DMS114 treated with DMSO at 0.1 percent for 48 hours (cell line): ENCODE measurements around the gene ZW10.

Source experiments
- DNase-seq: peaks from one replicate; lab custom pipeline; 2025; ENCODE audit not compliant: unreplicated experiment; lab: John Stamatoyannopoulos, UW

Gene ZW10

GRCh38 chr11:113701491-113701890, 72.0 kb downstream of the ZW10 start:
- no peak for DNase-seq

GRCh38 chr11:113698515-113698914, 75.0 kb downstream of the ZW10 start:
- DNase-seq = no peak

- no peak for DNase-seq
These were observed 75.6 kb downstream of the ZW10 start for GRCh38 chr11:113697756-113698407.

- DNase-seq = no peak
These were observed 76.4 kb downstream of the ZW10 start for GRCh38 chr11:113697111-113697510.

GRCh38 chr11:113695207-113695606, 78.3 kb downstream of the ZW10 start:
- no peak for DNase-seq

GRCh38 chr11:113694390-113694789, 79.1 kb downstream of the ZW10 start:
- no peak for DNase-seq

GRCh38 chr11:113693030-113693429, 80.5 kb downstream of the ZW10 start:
- DNase-seq = no peak

- DNase-seq = no peak
These were observed 82.6 kb downstream of the ZW10 start for GRCh38 chr11:113690619-113691569.

GRCh38 chr11:113689768-113690618, 83.5 kb downstream of the ZW10 start:
- no peak for DNase-seq

GRCh38 chr11:113685654-113686359, 87.7 kb downstream of the ZW10 start:
- DNase-seq = no peak

- DNase-seq = no peak
These were observed 89.0 kb downstream of the ZW10 start for GRCh38 chr11:113684496-113684895.

GRCh38 chr11:113683481-113684046, 89.9 kb downstream of the ZW10 start:
- no peak for DNase-seq
